T-helper 1 cell (primary cell): ENCODE results near the gene NNT.
"Not testable (repeated sequence)": the region's sequence is repeated elsewhere in the genome, so short reads cannot be mapped to it uniquely, and the experiment has no call there.

Source experiments
- DNase-seq, 5 donors: peaks; one replicate each; pipeline ENCODE4 v3.0.0-alpha.2; 2012 to 2020

NNT gene

DNA sequence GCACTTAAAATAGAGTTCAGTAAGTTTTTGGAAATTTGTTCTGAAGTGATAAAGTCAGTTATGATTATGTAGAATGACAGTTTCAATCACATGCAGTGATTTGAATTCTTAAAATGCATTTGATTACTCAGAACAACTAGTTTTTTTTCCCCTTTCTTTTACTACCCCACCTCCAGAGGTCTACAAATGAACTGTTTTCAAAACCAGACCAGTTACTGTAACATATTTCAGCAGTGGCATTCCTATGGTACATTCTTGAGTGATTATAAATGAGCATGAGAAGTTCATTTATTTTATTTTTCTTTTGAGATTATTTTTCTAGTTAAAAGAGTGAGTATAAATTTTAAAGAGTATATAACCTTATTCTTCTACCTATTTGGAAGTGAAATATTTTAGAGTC is 71.6 kb downstream of the NNT start:
- DNase-seq, result no peak

DNA sequence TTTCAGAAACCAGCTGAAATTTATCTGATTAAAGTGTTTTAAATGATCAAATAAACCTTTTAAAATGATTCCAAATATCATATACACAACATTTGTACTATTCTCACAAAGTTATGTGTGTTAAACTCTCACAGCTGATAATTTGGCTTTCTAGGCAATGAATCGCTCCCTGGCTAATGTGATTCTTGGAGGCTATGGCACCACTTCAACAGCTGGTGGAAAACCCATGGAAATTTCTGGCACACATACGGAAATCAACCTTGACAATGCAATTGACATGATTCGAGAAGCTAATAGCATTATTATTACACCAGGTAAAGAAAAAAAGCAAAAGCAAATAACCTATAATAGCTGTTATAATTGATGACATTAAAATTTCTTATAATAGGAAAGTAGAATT is 72.4 kb downstream of the NNT start:
- no peak for DNase-seq

DNA sequence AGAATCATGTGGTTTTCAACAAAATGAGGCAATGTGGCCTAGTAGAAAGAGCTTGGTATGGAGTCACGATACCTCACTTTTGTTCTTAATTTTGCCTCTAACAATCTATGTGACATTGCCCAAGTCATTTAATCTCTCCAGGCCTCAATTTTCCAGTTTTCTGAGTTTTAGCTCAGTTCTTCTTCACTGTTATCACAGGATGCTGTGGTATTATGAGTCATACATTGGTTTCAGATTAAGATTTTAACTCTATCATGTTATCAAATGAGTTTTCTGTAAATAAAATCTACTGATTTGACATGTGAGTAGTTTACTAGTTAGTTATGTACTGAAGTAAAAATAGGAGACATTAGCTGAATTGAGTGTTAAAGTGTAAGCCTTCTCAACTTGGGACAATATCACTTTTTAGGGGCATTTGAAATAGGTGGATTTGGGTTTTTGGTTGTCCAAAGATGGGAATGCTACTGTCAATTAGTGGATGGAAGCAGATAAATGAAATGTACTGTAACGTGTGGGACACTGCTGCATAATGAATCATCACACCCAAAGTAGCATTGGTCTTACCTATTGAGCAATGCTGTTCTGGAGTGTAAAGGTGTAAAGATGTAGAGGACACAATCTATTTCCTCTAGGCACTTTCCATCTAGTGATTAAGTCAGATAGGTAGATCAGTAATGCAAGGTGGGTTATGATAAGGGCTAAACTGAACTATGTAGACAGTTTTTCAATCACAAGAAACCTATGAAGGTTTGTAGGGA is 73.3 kb downstream of the NNT start:
- DNase-seq, result no peak

DNA sequence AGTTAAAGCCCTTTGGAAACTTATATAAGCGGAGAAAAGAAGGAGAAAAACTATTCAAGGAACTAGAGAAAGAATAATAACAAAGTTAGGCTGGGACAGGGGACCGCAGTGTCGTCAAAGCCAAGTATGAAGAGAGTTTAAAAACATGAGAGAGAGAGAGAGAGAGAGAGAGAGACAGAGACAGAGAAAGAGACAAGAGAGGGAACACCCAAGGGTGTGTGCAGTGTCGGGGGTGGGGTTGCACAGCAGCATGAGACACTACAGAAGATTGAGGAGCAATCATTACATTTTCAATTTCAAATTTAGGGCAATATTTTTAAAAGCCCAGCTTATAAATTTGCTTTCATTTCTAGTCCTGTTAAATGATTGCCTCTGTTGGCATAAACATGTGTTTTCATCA is 74.3 kb downstream of the NNT start:
- no peak for DNase-seq

DNA sequence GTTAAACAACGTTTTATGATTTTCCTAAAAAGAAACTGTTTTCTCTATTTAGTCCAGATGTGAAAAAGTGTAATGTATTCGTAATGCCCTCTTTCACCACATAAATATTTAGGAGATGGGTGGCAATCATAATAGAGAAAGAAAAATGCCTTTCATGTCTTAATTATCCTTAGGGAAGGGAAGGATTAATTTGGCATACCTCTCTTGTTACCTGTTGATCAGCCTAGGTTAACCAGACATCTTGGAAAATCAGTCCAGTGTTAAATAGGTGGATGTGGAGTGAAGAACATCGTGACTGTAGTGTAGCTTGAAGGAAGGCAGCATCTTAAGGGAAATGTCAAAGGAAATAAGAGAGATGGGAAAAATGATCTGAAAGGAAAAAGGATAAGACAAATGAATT is 76.2 kb downstream of the NNT start:
- no peak for DNase-seq

DNA sequence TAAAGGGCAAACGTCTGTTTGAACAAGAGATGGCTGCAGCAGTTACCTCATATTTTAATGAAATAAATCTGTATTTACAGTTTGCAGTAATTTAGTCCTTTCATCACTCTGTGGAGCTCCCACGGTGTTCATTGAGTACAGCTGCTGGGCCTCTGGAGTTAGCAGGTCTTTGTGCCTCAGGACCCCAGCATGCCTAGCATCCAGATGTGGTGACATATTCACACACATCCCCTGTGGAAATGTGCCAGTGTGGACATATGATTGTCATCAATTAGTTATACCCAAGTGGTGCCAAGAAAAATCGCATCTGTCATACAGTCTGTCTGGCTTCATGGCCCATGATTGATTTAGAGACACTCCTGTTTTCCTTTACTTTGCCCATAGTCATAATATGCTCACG is 77.3 kb downstream of the NNT start:
- no peak for DNase-seq

DNA sequence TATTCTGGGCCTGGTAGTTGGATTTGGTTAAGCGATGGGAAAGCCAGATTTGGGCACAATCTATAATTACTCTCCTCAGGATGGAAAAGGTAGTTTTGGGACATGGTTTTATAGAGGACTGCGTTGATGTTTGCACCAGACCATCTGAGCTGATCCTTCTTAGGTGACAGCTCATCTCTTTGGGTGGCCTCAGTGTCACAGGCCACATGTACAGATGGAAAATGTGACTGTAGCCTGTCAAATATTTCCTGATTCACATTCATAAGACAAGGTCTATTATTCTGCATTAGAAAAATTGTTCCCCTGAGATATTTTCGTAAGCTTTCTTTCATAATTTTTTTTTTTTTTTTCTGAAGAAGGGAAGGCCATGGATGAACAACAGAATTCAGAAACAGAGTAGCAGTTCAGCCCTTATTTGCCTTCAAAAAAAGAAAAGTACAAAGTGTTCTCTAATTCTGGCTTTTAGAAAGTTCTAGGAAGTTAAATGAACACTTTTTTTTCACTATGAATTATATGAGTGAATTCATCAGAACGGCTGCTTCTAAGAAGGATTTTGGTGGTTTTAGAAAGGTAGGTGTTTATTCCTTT is 81.0 kb downstream of the NNT start:
- DNase-seq, result no peak

DNA sequence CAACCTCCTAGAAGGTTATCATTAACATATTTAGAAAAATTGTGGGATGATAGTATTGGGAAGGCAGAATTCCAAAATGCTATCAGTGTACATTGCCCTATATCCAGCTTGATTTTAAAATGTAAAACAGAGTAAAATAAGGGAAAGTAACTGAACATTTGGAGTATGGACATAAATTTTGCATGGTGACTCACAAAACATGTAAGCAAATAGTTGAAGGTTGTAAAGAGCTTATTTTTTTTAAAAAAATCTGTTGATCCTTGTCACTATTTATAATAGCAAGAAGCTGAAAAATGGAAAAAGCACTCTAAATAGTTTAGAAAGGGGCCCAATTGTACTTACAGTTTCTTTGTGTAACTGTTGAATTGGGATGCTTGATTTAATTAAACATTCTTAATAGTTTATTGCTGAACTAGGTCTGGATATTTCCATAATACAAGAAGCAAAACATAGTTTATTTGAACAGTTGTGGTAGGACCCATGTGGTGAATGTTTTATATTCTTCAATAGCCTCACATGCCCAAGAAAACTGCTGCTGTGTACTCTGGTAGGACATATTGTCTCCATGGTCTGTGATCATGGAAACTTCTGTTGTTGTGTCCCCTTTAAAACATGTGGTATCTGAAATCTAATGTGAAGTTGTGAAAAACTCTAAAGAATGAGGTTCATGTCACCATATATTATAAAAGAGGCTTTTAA is 82.4 kb downstream of the NNT start:
- no peak for DNase-seq

DNA sequence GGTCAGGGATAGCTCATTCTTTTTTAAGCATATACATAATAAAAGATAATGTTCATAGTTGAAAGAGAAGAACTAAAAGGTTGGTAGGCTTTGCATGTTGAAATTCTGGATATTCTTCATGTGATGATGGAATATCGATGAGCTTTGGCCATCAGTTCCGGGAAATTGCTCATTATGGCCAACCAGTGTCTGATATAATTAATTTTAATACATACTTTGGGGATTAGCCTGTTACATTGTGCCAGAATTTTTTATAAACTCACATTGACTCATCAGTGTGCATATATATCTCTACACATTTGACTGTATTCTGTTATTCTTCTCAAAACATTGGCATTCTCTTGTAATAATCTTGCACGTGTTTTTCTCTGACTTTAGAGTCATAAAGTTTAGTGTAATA is 84.3 kb downstream of the NNT start:
- no peak for DNase-seq

DNA sequence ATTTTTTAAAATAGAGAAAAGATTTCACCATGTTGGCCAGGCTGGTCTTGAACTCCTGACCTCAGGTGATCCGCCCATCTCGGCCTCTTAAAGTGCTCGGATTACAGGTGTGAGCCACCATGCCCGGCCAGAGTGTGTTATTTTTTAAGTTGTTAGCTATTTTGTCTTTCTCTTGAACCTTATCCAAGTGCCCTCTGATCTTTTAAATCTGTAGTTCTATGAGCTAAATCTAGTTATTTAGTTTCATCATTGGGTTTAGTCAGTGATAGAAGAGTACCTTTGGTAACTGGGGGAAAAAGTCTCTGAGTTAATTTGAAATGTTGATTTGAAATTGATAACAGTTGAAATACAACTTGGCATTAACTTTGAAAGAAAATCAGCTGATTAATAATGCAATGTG is 88.3 kb downstream of the NNT start:
- DNase-seq, result no peak

DNA sequence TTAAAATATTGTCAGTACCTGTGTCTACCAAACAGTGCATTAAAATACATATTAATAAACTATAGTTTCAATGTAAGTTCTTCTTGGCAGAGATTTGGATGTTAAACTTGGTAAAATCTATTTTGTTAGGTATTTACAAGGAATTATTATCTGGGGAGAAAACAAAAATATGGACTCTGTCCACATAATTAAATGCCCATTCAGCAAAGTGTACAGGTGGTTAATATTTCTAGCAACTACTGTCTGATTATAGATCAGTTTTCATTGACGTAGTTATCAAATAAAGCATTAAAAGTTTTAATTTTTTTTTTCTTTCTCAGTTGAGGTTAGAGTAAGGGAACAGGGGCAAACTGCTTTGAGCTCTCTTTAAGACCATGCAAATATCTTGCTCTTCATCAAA is 88.9 kb downstream of the NNT start:
- DNase-seq, result no peak

DNA sequence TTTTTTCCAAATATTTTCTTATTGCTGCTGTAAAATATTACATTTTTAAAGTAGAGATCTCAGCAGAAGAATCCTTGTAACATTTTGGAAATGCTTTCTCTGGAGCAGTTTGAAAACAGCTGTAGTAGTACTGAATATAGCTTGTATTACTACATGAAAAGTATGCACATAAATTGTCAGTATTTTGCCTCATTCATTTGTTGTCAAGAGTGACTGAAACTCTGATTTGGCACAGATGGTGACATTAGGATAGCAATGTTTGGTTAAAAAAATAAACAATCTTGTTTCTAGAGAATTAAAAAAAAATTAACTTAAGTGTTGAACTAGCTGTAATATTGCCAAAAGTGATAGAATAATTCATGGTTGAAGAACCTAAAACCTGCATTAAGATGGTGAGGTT is 90.4 kb downstream of the NNT start:
- DNase-seq, result no peak

DNA sequence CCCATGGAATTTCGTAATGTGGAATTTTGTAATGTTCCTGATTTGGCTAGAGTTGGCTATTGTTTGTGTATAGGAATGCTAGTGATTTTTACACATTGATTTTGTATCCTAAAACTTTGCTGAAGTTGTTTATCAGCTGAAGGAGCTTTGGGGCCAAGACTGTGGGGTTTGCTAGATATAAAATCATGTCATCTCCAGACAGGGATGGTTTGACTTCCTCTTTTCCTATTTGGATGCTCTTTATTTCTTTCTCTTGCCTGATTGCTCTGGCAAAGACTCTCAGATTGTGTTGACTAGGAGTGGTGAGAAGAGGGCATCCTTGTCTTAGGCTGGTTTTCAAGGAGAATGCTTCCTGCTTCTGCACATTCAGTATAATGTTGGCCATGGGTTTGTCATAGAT is 91.0 kb downstream of the NNT start:
- DNase-seq, result no peak

DNA sequence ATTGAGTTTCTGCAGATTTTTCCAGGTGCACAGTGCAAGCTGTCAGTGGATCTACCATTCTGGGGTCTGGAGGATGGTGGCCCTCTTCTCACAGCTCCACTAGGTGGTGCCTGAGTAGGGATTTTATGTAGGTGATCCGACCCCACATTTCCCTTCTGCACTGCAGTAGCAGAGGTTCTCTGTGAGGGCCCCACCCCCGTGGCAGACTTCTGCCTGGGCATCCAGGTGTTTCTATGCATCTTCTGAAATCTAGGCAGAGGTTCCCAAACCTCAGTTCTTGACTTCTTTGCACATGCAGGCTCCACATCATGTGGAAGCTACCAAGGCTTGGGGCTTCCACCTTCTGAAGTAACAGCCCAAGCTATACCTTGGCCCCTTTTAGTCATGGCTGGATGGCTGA is 93.5 kb downstream of the NNT start:
- not testable (repeated sequence) for DNase-seq

DNA sequence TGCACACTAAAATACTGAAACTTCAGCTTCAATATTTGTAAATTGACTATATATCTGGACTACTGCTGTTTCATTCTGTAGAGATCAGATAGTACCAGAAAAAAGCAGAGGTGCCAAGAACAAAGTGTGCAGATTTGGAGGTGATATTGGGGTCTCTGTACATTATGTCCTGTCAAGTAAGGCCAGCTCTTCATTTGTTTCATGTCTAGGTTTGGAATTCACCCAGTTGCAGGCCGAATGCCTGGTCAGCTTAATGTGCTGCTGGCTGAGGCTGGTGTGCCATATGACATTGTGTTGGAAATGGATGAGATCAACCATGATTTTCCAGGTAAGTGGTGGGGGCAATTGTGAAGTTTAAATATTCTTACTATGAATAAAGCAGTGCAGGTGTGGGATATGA is 96.9 kb downstream of the NNT start:
- DNase-seq, result no peak

DNA sequence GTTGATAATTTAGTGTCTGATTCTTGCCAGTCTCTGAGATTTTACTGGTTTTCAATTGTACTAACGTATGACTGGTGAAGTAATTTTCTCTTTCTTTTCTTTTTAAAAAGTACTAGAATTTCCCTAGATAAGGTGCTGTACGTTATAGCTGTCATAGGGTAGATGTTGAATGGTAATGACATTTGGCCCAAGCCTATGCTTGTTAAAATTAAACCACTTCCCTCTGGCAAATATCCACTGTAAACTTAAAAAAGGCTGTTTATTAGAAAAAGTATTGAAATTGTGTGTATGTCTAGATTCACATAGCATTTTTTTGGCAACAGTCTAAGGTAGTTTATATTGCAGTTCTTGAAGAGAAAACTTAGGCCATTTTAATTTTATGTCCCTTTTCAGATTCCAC is 97.6 kb downstream of the NNT start:
- DNase-seq, result no peak

DNA sequence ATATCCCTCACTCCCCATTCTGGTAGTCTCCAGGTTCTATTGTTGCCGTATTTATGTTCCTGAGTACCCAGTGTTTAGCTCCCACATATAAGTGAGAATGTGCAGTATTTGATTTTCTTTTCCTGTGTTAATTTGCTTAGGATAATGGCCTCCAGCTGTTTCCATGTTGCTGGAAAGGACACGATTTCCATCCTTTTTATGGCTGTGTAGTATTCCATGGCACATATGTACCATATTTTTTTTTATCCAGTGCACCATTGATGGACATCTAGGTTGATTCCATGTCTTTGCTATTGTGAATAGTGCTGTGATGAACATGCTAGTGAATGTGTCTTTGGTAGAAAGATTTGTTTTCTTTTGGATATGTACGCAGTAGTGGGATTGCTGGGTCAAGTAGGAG is 98.2 kb downstream of the NNT start:
- DNase-seq, result no peak

DNA sequence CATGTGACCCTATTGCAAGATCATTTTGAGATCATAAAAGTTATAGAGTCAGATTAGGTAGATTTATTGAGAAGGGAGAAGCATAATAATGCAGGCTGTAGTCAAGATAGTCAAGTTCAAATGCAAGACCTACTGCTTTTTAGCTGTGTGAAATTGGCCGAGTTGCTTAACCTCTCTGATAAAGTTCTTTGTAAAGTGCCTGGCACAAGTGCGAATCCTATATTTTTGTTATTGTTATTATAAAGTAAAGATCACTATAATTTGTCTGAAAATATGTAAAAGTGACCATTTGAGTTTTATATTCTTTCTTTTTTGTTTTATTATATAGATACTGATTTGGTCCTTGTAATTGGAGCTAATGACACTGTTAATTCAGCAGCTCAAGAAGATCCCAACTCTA is 99.3 kb downstream of the NNT start:
- DNase-seq, result no peak

DNA sequence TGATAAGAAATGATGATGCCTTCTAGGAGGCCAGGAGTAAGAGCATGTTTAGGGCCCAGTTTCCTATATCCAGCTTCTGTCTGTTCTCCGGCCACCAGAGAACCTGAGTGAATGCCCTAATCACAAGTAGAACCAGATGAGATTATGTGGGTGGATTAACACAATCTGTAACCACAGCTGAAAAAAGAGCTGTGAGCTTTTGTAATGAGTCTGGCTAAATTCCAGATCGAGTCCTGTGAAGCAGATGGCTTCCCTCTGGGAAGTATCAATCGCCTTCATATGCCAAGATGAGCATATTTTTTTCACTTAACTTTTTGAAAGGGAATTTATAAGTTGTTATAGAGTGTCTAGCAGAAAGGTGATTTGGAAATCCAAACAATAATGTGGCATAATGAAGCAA is 99.8 kb downstream of the NNT start:
- no peak for DNase-seq

DNA sequence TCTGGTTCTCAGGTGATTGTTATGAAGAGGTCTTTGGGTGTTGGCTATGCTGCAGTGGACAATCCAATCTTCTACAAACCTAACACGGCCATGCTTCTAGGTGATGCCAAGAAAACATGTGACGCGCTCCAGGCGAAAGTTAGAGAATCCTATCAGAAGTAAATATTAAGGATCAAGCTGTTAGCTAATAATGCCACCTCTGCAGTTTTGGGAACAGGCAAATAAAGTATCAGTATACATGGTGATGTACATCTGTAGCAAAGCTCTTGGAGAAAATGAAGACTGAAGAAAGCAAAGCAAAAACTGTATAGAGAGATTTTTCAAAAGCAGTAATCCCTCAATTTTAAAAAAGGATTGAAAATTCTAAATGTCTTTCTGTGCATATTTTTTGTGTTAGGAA is 101.3 kb downstream of the NNT start:
- no peak for DNase-seq

DNA sequence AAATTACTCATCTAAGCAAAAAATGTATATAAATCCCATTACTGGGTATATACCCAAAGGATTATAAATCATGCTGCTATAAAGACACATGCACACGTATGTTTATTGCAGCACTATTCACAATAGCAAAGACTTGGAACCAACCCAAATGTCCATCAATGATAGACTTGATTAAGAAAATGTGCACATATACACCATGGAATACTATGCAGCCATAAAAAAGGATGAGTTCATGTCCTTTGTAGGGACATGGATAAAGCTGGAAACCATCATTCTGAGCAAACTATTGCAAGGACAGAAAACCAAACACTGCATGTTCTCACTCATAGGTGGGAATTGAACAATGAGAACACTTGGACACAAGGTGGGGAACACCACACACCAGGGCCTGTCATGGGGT is 103.6 kb downstream of the NNT start:
- not testable (repeated sequence) for DNase-seq

DNA sequence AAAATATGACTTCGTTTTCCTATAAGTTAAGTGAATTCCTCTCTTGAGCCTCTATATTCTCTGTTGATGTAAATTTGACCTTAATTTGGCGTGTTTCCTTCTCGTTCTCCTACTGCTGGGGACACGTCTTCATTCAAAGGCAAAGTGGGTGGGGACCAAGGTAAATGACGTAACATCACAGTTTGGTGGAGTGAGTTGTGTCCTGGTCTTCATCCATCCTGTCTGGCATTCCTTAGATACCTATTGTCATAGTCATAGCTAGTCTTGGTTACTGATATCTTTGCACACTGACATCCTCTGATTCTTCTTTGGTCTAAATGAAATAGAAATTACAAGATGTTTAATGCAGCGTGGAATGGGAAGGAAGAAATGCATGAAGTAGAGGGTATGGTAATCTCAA is 108.5 kb downstream of the NNT start:
- DNase-seq, result no peak

DNA sequence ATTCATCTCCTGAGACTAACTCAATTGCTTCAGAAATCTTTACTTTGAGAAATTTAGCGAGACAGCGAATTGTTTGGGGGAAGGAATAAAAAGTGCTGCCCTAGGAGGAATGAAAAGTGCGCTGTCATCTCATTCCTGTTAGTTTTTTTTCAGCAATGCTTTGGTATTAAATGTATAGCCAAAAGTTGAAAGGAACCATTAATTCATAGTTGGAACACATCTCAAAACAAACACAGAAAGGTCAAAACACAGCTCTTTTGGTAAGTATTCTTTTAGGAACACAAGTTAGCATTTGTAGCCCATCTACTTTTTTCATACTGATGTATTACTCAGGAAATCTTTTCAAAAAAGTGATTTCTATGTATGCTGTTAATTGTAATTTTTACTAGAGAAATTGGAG is 109.1 kb downstream of the NNT start:
- DNase-seq, result no peak

DNA sequence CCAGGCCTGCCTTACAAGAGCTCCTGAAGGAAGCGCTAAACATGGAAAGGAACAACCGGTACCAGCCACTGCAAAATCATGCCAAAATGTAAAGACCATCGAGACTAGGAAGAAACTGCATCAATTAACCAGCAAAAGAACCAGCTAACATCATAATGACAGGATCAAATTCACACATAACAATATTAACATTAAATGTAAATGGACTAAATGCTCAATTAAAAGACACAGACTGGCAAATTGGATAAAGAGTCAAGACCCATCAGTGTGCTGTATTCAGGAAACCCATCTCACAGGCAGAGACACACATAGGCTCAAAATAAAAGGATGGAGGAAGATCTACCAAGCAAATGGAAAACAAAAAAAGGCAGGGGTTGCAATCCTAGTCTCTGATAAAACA is 116.8 kb downstream of the NNT start:
- not testable (repeated sequence) for DNase-seq

DNA sequence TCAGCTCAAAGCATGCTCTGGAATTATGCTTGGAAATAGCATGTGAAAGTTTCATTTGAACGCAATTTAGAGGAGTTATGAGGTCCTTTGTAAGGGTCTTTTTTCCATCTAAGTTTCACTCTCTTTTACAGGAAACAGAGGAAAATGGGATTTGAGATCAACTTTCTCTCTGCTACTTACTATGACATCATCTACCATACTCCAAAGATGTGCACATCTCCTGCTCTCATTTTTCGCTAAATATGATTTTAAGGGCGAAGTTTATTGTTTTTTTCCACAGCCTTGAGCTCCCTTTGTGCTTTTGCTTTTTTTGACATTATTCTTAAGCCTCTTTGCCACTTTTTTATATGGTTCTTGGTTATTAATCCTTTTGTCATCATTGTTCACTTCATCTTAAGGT is 125.6 kb downstream of the NNT start:
- DNase-seq, result no peak
